Ishikawa (cell line): ENCODE measurements around the gene UNC5B.

Source experiments
- EP300 ChIP-seq: IDR thresholded peaks from 2 replicates; pipeline ENCODE4 v1.6.1; 2012; ENCODE audit warnings: borderline replicate concordance
- REST ChIP-seq: IDR thresholded peaks from 2 replicates; pipeline ENCODE4 v1.6.1; 2012; ENCODE audit warnings: low read depth, mild to moderate bottlenecking
- TCF12 ChIP-seq: IDR thresholded peaks from 2 replicates; pipeline ENCODE4 v1.6.1; 2012; ENCODE audit warnings: low read depth
- YY1 ChIP-seq: IDR thresholded peaks from 2 replicates; pipeline ENCODE4 v1.6.1; 2012; ENCODE audit warnings: low read depth

- TF ChIP-seq YY1 (no peak), REST (no peak), EP300 (no peak), TCF12 (no peak)
These were observed 107.5 kb downstream of the UNC5B start for GRCh38 chr10:71319800-71320392.
